Sigmoid colon (tissue), 7 donors: Measurements from ENCODE around the gene CTIF. TPM values are rescaled to one million over a fixed set of nuclear protein-coding genes. Genes with fewer than 3 reads are reported as not detected.

Experiments
- DNase-seq: peaks from one replicate; pipeline ENCODE4 v3.0.0-alpha.2; 2019
- H3K27ac ChIP-seq, 4 donors: fragments of 200-600 bp; sonication (generic); one replicate each; pipeline ENCODE4 v1.5.1; 2016 to 2019; ENCODE audit warnings: mild to moderate bottlenecking in 1 of 4
- H3K27me3 ChIP-seq, 3 donors: fragments of 200-600 bp; sonication (generic); one replicate each; pipeline ENCODE4 v1.5.1; 2019; ENCODE audit warnings: mild to moderate bottlenecking in 1 of 3
- H3K36me3 ChIP-seq, 4 donors: fragments of 200-600 bp; sonication (generic); one replicate each; pipeline ENCODE4 v1.5.1; 2016 to 2019
- H3K4me1 ChIP-seq, 4 donors: fragments of 200-600 bp; sonication (generic); one replicate each; pipeline ENCODE4 v1.5.1; 2017 to 2019
- H3K4me3 ChIP-seq, 4 donors: fragments of 200-600 bp; sonication (generic); one replicate each; pipeline ENCODE4 v1.5.1; 2017 to 2019; ENCODE audit warnings: mild to moderate bottlenecking in 2 of 4, moderate library complexity in 1 of 4
- H3K9me3 ChIP-seq, 4 donors: fragments of 200-600 bp in 3 of 4; sonication (generic) in 3 of 4; one replicate each; pipeline versions ENCODE4 v1.5.1 to v1.6.1; 2013 to 2019
- EP300 ChIP-seq, 4 donors: sonication (generic); formaldehyde crosslinking; IDR thresholded peaks; one replicate each; pipeline ENCODE4 v1.6.1; 2017; ENCODE audit warnings: antibody characterized with exemption in 4 of 4
- POLR2A ChIP-seq, 2 donors: fragments of 450-650 bp; IDR thresholded peaks; one replicate each; pipeline ENCODE4 v1.6.1; 2016; ENCODE audit warnings: antibody characterized with exemption in 2 of 2, mild to moderate bottlenecking in 2 of 2, moderate library complexity in 2 of 2
- POLR2AphosphoS5 ChIP-seq, 4 donors: sonication (generic); formaldehyde crosslinking; IDR thresholded peaks; one replicate each; pipeline ENCODE4 v1.6.1; 2017; ENCODE audit warnings: antibody characterized with exemption in 4 of 4
- WGBS, 2 donors: extraction: QIAGEN DNeasy Blood & Tissue Kit; methylation state at CpG; one replicate each; pipeline ENCODE4 v1.1.7; 2013; 5-methylcytosine and 5-hydroxymethylcytosine counted together
- intact Hi-C: fragments of 100-400 bp; cut with DNase I; formaldehyde crosslinking; loops from one replicate; pipeline ENCODE4 v1.15.1; 2023
- polyA plus RNA-seq, 3 donors: library from polyadenylated mRNA; stranded (reverse); fragments of 200-250 nt; gene quantifications; one replicate each; pipeline ENCODE4 v1.2.3, GENCODE V29; 2013
- total RNA-seq, 4 donors: library from RNA; depleted of rRNA; stranded (reverse); fragments of >200 nt; gene quantifications; one replicate each; pipeline ENCODE4 v1.1.0, GENCODE V29; 2016
- TF ChIP-seq, protein P1 (sequence below), 4 experiments: fragments of 450-650 bp in 3 of 4; fragments of 200-600 bp in 1 of 4; IDR thresholded peaks; one replicate each; pipeline ENCODE4 v1.5.1; 2016 to 2019; ENCODE audit warnings: antibody characterized with exemption in 4 of 4, mild to moderate bottlenecking in 3 of 4, moderate library complexity in 2 of 4
- donor health status: healthy with polysubstance abuse.
- donor health status: Bipolar disorder and iron deficiency.
- donor health status: healthy.

Gene CTIF
- total and polyA plus RNA-seq, 7 donors: 3.6 to 65.9 (median 22.5) TPM

DNA sequence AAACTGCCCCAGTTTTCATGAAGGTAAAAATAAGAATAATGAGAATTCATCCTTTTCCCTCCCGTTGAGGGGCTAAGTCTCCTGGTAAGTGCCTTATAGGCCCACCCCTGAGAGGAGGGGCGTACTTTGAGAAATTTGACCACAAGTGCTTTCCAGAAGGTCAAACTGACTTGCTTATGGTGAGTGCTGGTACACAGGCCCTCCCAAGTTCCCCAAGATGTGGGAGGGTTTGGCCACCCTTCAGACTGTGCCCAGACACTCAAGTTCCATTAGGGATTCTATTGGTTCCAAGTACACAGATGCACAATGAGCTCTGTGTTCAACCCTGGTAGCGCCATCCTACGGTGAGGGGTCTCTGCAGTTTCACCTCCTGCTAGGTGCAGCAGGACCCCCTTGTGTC lies 205.1 kb downstream of the CTIF start:
- no peak for DNase-seq
- Histone ChIP-seq H3K4me3 (no peak overlapping the region), H3K27me3 (no peaks in the 10 kb centered on the region), H3K4me1 (peaks cover 0 to 39% (median 13%) of the 10 kb centered on the region in 4 donors), H3K27ac (peak overlapping the region in 3 of 4 donors; percentile 28 to 53 (median 44)), H3K9me3 (no peaks in the 10 kb centered on the region), H3K36me3 (no peaks in the 10 kb centered on the region)
- WGBS, 2 donors: 88 to 93% methylated on average over 4 of the region's 4 CpGs
- TF ChIP-seq EP300 (IDR thresholded peaks at IDR 0.05) (no peak), POLR2AphosphoS5 (IDR thresholded peaks at IDR 0.05) (no peak), POLR2A (IDR thresholded peaks at IDR 0.05) (no peak)
- TF ChIP-seq, protein P1, sequence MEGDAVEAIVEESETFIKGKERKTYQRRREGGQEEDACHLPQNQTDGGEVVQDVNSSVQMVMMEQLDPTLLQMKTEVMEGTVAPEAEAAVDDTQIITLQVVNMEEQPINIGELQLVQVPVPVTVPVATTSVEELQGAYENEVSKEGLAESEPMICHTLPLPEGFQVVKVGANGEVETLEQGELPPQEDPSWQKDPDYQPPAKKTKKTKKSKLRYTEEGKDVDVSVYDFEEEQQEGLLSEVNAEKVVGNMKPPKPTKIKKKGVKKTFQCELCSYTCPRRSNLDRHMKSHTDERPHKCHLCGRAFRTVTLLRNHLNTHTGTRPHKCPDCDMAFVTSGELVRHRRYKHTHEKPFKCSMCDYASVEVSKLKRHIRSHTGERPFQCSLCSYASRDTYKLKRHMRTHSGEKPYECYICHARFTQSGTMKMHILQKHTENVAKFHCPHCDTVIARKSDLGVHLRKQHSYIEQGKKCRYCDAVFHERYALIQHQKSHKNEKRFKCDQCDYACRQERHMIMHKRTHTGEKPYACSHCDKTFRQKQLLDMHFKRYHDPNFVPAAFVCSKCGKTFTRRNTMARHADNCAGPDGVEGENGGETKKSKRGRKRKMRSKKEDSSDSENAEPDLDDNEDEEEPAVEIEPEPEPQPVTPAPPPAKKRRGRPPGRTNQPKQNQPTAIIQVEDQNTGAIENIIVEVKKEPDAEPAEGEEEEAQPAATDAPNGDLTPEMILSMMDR (IDR thresholded peaks at IDR 0.05): no peak
- intact Hi-C loops: no loop called here

DNA sequence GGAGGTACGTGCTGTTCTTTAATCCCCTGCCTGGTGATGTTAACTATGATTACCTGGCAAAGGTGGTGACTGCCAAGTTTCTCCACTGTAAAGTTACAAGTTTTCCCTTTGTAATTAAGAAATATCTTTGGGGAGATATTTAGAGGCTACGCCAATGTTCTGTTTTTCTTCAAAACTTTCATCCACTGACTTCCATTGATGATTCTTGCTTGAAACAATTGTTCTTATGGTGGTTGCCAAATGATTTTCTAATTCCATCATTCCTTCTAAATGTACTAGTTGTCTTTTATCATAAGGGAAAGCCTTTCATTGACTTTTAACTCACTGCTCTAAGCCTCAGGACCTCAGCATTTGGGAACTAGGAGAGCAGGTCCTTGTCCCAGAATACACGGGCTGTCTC lies 206.5 kb downstream of the CTIF start:
- TF ChIP-seq, protein P1 (IDR thresholded peaks at IDR 0.05): no peak
- no peak for TF ChIP-seq POLR2AphosphoS5 (IDR thresholded peaks at IDR 0.05)
- no peak for TF ChIP-seq POLR2A (IDR thresholded peaks at IDR 0.05)
- TF ChIP-seq EP300 (IDR thresholded peaks at IDR 0.05): no peak
- Histone ChIP-seq H3K9me3 (no peaks in the 10 kb centered on the region), H3K27me3 (no peaks in the 10 kb centered on the region), H3K4me1 (peaks cover 0 to 48% (median 22%) of the 10 kb centered on the region in 4 donors), H3K36me3 (no peaks in the 10 kb centered on the region), H3K27ac (peak overlapping the region in 2 of 4 donors; percentile 4 to 16), H3K4me3 (no peak overlapping the region)
- DNase-seq: no peak
- WGBS, 2 donors: 80 to 94% methylated on average over 3 of the region's 3 CpGs
- intact Hi-C loops: no loop called here

DNA sequence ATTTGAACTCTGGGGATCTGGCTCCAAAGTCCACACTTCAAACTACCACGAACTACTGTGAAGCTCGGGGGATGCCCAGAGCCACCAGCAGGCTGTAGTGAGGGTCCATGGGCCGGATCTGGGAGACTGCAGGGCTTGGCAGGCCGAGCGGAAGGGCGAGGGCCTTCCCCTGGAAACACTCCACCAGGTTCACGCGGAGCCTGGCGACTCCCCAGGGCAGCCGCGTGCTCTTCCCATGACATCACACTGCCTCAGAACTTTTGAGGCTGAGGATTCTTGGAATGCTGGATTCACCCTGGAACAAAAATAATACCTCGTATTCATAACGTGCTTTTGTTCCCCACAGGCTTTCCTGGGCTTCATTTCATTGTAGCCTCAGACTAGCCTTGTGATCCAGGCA lies 210.9 kb downstream of the CTIF start:
- no peaks in the 10 kb centered on the region for H3K27me3 ChIP-seq
- intact Hi-C loops: no loop called here

DNA sequence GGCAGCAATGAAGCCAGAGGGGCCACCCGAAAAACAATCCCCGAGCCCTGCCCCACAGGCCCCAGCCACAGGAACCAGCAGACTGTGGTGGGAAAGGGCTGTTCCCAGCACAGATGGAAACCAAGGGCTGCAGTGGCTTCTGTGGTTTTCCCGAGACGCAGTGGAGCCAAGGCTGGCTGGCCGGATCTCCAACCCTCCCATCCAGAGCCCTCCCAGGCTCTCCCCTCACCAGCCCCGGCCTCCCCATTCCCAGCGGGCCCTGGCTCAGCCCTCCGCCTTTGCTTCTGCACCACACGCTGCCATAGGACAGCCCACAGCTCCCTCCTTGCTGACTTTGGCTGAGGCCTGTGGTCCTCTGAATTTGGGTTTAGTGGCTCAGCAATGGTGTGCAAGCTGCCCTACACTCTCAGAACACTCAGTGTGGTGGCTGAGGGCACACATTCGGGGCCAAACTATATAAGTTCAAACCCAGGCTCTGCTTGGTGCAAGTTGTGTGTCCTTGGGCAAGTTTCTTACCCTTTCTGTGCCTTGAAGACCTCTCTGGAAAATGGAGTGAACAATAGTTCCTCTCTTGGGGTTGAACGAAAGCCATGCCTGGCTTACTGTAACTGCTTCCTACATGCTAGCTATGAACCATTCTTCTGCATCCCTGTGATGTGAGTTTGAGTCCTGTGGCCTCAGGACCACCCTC lies 211.8 kb downstream of the CTIF start:
- no peak for TF ChIP-seq EP300 (IDR thresholded peaks at IDR 0.05)
- TF ChIP-seq, protein P1 (IDR thresholded peaks at IDR 0.05): no peak
- no peak for TF ChIP-seq POLR2A (IDR thresholded peaks at IDR 0.05)
- no peak for TF ChIP-seq POLR2AphosphoS5 (IDR thresholded peaks at IDR 0.05)
- WGBS, 2 donors: 73 to 88% methylated on average over 11 of the region's 11 CpGs
- H3K27me3 ChIP-seq: no peaks in the 10 kb centered on the region
- H3K9me3 ChIP-seq: no peaks in the 10 kb centered on the region
- no peak for DNase-seq
- H3K27ac ChIP-seq: peak overlapping the region; percentile 41 to 79 (median 66)
- no peaks in the 10 kb centered on the region for H3K36me3 ChIP-seq
- peaks cover 0 to 46% (median 13%) of the 10 kb centered on the region in 4 donors for H3K4me1 ChIP-seq
- intact Hi-C loops: no loop called here
- no peak overlapping the region for H3K4me3 ChIP-seq

More for the DNA sequence above, 210.9 kb downstream of the CTIF start:
- peak overlapping the region; percentile 41 to 79 (median 66) for H3K27ac ChIP-seq
- H3K4me3 ChIP-seq: no peak overlapping the region
- DNase-seq: peak; percentile 80
- peak in 2 of 4 donors; percentile 51 to 83 for TF ChIP-seq EP300 (IDR thresholded peaks at IDR 0.05)
- TF ChIP-seq POLR2AphosphoS5 (IDR thresholded peaks at IDR 0.05): peak in 3 of 4 donors; percentile 34 to 83 (median 52)
- TF ChIP-seq, protein P1 (IDR thresholded peaks at IDR 0.05): no peak
- no peak for TF ChIP-seq POLR2A (IDR thresholded peaks at IDR 0.05)
- no peaks in the 10 kb centered on the region for H3K9me3 ChIP-seq
- H3K36me3 ChIP-seq: no peaks in the 10 kb centered on the region
- WGBS, 2 donors: 84 to 93% methylated on average over 13 of the region's 13 CpGs
- peaks cover 0 to 46% (median 13%) of the 10 kb centered on the region in 4 donors for H3K4me1 ChIP-seq
